A204.1 (cell line): Measurements from ENCODE around the gene BICD1.

Experiments used
- FAIRE-seq: peaks from 2 replicates; lab custom pipeline; 2012; peaks lifted over from hg19 to GRCh38; lab: Jason Lieb, UNC

The BICD1 gene

DNA sequence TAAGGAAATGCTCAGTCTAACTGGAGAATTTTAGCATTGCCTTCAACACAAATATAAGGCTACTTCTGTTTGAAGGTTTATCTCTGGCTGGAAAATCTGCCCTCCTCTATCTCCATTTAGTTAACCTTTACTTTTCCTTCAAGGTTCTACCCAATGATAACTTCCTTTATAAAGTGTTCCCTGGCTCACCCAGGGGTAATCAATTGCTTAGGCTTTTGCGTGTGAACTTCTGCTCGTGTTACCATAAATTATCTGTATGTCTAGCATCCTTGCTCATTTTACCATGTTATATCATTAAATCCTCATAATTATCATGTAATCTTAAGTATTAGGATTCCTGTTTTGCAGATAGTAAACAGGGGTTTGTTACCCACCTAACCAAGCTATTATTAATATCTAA is 178.4 kb downstream of the BICD1 start:
- FAIRE-seq = no peak

DNA sequence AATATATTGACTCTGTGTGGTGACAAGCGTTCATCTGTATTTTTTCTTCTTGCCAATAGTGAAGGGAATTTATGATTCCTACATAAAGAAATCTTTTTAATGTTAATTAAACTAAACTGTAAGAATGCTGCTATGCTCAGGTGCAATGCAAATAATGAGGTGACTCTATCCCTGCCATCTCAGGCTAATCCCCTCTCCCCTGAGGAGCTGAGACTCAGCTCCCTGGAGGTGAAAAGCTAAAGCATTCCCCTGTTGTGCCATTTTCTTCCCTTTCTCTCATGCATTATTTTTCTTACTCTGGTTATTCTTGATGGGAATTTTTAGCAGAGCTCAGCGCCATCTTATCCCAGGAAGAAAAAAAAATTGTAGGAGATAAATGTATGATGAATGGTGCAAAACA is 178.8 kb downstream of the BICD1 start:
- no peak for FAIRE-seq

DNA sequence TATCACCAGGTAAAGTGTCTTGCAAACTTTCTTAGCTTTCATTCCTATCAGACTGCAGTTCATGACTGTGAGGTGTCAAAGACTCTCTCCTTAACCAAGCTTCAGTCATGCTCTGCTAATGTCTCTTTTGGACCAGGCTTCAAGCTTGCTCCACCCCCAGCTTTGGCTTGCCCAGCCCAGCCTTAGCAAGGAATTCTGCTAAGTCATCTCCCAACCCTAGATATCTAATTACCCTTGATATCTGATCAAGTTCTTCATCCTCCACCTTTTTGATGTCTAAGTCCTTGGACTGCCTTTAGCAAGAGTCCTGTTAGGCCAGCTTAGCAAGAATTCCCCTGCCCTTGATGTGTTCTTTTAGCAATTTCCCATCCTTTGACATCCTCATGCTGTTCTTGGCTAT is 183.8 kb downstream of the BICD1 start:
- FAIRE-seq = no peak

DNA sequence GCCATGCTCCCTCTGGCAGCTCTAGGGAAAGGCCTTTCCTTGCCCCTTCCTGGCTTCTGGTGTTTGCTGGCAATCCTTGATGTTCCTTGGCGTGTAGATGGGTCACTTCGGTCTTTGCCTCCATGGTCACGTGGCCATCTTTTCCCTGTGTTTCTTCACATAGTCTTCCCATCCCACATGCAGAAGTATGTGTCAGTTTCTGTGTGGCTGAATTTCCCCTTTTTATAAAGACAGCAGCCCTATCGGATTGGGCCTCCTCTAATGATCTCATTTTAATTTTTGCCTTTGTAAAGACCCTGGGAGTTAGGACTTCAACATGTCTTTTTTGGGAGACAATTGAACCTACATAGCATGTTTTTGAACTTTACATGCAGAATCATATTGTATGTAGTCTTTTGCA is 185.5 kb downstream of the BICD1 start:
- FAIRE-seq = no peak

DNA sequence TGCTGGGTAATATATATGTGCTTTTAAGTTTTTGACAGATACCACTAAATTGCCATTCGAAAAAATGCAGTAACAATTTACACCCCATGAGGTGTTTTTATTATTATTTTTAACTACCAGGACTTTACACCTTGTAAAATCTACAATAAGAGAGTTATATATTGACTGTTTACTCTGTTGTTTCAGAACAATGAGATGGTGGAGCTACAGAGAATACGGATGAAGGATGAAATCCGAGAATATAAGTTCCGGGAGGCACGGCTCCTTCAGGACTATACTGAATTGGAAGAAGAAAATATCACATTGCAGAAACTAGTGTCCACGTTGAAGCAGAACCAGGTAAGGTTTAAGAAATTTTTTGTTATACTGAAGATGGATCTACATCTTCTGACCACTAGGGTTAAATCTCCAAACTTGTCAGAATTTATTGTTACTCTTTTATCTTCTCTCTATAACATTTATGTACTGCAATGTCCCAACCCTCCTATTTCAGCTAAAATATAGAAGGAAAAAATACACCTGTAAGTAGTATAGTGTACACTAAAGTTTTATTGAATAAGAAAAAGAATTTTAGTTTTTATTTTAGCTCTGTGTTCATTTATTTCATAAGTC is 187.3 kb downstream of the BICD1 start:
- no peak for FAIRE-seq

DNA sequence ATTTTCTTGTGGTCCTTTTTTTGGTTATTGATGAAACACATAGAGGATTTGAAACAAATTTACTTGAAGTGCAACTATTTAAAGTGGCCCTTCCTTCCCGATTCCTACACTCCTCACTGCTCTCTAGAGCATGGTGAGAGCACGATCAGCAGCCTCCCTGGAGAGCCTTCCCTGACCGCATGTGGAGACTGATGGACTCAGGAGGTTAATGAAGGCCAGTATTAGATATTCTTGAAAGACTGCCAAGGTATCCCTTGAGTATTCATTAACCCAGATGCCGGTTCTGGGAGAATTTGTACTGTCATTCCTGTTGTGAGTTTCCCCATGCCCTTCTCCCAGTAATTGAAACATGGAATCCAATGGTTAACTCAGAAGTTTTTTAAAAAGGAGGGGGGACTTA is 189.9 kb downstream of the BICD1 start:
- FAIRE-seq = no peak

DNA sequence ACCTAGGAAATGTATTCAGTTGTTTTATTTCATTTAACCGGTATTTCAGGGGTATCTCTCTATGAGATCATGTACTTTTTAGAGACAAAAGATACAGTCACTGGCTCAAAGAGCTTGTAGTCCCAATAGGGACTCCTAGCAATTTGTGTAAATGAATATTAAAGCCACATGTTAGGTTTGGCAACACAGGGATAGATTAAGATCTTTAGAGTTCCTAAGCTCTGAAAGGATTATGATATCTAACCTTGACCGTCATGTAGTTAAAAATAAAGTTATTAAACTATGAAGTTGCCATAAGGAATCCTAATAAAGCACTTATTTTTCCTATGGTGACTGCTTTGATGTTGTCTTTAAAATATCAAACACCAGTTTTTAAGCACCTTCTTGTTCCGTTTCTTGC is 192.3 kb downstream of the BICD1 start:
- FAIRE-seq = no peak

DNA sequence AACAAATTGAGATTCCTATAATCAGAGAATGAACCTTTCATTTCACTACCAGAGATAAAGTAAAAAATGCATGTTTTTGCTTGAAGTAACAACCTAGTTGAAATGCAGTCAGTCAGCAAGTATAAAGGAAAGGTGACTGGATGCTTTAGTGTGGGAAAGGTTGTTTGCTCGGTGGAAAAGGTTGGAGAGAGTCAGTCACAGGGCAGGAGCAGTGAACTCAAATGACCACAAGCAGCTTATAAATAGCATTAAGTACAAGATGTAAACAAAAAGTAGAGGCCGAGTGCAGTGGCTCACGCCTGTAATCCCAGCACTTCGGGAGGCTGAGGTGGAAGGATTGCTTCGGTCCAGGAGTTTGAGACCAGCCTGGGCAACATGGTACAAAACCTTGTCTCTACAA is 194.6 kb downstream of the BICD1 start:
- FAIRE-seq = no peak

DNA sequence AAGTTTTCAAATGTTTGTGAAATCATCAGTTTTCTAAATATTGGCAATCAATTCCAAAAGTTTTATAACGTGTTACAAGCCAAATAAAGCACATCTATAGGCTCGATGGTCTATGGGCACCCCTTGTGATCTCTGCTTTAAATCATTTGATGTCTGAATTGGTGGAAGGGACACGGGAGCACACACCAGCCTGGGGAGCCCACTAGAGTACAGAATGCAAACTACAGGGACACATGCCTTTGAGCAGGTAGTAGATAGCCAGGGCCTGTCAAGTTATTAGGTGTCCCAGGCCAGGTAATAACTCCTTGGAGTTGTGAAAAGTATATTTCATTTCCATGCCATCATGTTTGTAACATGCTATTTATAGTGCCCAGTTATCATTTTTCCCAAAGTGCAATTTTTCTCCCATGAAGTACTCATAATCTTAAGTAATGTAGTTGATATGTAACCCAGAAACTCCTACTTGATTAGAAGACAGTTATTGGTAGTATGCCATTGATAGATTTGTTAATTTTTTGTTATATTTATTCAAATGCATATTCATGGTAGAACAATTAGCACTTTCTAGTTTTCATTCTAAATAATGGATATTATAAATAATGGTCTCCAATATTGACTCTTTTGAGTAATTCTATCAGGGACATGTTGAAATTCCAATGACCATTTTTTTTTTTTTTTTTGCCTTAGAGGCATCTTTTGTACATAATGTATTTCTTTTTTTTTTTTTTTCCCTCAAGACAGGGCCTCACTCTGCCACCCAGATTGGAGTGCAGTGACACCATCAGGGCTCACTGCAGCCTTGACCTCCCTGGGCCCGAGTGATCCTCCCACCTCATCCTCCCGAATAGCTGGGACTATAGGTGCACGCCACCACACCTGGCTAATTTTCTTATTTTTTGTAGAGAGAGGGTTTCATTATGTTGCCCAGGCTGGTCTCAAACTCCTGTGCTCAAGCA is 195.8 kb downstream of the BICD1 start:
- no peak for FAIRE-seq

DNA sequence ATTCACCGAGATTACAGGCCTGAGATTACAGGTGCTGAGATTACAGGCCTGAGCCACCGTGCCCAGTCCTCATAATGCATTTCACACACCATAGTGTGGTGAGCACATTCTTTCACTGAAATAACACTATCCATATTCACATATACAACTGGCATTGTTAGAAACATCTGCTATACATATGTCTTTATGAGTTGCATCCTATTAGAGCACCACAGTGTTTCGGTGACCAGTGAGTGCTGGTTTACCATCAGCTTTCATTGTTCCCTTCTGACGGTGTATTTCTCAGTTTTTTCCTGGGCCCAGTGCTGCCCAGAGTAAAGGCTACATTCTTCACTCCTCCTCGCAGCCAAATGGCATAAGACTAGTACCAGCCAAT is 196.5 kb downstream of the BICD1 start:
- FAIRE-seq = no peak

DNA sequence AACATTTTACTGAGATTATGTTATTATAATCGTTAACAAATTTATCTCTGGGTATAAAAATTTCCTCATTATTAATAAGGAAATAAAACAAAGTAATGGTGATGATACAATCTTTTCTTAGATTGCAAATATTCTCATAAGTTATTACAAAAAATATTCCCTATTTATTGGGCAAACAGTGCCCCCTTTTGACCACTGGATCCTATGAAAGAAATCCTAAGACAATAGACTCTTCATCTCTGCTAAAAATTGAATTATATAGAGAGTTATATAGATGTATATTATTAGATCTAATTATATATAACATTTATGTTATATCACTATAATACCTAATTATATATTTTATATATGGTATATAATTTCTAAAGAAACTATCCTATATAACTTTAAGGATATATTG is 198.5 kb downstream of the BICD1 start:
- FAIRE-seq = peak; percentile 99

DNA sequence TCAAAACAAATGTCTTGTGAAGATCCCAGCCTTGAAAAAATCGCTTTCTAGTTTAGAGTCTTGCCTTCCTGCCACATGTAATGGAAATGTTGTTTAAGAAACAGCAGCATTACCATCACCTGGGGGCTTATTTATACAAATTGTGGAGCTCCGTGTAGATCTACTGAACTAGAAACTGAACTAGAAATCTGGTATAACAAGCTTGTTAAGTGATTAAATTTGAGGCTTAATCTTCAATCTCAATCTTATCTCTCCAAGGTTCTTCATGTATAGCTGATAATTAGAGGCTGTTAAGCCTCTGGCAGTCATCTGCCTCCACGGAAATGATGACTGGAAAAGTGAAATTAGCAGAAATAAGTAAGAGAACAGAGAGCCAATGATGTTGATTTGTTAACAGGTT is 200.7 kb downstream of the BICD1 start:
- FAIRE-seq = no peak

DNA sequence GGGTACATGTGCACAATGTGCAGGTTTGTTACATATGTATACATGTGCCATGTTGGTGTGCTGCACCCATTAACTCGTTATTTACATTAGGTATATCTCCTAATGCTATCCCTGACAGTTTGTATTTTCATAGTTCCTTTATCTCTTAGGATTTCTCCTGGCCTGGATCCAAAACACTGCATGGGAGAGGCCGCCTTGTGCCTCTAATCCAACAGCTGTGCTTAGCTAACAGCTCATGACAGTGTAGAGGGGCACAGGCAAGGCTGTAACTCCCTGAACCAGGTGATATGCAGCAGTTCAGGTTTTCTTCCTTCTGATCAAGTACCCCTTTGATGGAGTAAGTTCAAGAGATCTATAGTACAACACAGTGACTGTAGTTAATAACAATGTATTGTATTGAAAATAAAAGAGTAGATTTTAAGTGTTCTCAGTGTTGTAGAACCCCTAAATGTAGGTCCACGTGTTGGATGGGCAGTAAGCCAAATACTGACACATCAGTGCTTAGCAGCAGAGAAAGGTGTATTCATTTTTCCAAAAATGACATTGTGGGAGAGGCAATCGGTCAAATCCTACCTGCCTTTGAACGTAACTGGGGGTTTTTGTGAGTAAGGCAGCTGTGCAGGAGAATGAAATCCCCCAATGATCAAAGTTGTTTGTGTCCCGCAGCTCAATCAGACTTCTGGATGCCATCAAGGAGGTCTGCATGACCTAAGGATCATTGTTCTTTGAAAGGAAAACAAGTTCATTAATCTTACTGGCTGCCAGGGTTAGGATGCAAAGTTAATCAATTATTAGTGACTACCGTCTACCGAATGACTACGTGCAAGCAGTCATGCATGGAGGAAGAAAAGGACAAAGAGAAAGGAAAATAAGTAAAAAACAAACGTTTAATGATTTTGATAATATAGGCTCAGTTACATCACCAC is 203.4 kb downstream of the BICD1 start:
- no peak for FAIRE-seq

DNA sequence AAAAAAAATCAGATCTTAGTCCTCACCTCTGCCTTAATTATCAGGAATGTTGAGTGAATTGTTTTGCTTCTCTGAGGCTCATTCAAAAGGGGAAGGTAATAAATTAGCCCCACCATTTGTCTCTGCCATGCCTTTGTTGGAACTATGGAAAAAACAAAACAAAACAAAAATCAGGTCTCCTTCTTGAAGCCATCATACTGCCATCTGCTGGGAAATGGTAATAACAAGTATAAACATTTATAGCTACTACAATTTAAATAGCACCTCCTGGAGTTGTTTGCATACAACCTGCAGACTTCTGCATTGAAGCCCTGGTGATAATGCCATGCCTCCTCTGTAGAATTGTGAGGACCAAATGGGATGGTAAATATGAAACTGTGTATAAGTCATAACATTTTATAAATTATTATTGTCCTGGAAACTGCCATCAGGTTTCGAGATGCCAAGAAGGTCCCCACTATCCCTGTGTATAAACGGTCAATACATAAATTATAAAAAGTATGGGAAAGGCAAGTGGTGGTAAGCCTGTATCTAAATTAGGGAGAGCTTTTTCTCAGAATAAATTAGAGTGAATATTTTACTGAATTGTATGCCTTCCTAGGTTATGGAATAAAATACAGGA is 205.5 kb downstream of the BICD1 start:
- FAIRE-seq = peak; percentile 84

DNA sequence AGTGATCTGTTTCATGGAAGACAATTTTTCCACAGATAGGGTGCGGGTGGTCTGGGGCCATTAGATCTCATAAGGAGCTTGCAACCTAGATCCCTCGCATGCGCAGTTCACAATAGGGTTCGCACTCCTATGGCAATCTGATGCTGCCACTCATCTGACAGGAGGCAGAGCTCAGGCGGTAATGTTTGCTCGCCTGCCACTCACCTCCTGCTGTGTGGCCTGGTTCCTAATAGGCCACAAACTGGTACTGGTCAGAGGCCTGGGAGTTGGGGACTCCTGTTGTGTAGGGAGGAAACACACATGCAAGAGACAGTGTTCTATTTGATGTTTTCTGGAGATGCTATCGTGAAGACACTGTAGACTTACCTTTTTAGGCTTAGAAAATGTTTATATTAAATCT is 215.7 kb downstream of the BICD1 start:
- FAIRE-seq = no peak

DNA sequence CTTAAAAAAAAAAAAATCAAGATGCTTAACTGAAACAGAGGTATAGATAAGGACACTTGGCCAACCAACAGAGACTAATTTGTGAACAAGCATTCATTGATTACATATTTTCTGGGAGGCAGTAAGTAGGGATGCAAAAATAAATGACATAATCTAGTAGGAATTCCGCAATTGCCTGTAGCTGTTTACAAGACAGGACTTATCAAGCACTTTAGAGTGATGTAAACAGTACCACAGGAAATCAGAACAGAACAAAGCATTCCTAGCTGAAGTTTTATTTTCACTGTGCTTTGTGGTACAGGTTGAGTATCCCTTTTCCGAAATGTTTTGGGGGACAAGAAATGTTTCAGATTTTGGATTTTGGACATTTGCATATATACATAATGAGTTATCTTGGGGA is 224.5 kb downstream of the BICD1 start:
- no peak for FAIRE-seq

DNA sequence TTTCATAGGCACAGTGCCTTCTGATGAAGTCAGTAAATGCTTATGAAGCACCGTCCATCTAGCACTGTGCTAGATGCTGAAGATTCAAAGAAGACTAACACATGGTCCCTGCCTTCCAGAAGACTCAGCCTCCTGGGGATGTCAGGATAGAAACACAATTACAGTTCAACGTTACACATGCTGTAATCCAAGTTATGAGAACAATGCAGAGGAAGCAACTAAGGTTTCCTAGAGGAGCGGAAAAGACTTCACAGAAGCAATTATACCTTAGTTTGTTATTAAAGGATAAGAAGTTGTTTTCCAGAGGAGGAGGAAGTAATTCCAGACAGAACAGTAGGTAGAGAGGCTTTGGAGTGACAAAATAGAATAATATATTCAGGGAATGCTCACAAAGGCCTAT is 225.8 kb downstream of the BICD1 start:
- no peak for FAIRE-seq

DNA sequence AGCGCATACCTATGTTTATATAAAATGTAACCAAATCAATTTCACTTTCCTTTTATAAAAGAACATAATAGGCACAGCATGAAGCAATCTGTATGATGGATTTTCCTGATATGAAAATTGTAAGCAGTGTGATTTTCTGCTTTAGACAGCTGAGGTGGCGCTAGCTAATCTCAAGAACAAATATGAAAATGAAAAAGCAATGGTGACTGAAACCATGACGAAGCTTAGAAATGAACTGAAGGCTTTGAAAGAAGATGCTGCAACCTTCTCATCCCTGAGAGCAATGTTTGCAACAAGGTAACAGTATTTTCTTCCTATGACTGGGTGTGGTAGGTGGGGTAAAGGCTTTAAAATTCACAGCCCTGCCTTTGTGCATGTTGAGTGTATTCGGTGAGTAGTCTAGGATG is 227.7 kb downstream of the BICD1 start:
- no peak for FAIRE-seq

DNA sequence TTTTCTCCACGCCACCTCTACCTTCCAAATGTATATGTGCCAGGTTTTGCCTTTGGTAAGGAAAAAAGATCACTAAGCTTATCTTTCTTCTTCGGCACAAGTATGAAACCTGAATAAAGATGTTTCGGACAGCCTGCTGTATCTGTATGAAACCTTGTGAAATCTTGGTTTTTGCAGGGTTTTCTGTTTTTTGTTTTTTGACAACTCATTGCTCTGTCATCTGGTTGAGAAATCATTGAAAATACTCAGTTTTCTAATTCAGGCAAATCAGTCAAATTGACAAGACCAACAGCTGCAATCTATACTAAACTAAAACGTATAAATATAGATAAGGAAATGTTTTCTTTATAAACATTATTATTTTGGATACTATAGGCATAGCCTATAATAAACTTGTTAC is 229.6 kb downstream of the BICD1 start:
- FAIRE-seq = peak; percentile 19

DNA sequence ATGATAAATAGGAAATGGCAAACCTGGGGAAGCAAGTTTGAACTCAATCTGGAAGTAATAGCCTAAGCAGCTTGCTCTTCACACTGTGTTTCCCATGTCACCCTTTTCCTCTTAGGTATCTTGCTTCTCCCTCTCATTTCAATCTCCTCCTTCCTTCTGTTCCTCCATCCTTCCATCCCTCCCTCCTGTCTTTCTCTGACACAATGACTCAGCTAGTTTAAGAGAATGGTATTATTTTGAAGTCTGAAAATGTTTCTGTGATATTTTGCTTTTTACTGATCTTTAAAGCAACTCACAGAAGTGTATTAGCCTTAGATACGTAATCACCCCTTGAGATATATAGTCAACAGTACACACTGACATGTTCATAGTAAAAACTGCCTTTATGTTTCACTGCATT is 236.8 kb downstream of the BICD1 start:
- FAIRE-seq = no peak

DNA sequence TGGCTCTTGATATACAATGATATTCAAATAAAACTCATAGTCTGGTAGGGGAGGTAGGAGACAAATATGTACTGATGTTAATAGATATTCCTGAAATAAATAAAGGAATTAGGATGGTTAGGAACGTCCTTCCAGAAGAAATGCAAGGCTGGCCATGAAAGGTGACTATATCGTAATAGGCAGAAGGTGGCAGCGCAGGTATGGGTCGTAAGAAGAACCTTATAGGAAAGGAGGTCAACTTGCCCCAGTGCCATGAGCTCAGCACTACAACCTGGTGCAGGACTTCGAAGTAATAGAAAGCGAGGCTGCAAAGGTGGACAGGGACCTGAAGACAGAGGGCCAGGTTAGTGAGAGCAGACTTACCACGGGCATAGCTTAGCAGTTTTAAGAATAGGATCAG is 237.4 kb downstream of the BICD1 start:
- FAIRE-seq = no peak

DNA sequence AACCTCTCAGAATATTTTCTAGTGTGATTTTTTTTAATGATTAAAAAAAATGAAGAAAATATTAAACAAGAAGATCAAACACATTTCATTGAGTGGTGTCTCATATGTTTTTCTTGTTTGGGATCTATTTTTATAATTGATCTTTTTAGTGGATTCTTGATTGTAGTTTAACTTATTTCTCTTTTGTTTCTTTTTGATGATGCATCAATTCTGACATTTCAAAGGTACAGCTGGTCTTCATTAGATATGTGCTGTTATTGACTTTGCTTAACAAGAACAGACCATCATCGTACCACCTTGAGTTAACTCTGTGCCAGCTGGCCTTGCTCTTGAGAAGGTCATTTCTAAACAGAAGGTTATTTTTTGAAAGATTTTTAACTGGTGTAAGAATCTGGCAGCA is 246.9 kb downstream of the BICD1 start:
- no peak for FAIRE-seq
